HepG2 (cell line): ENCODE measurements around the gene AGBL3. TPM values are rescaled to one million over a fixed set of nuclear protein-coding genes. Genes with fewer than 3 reads are reported as not detected.

ENCODE experiments used
- ARID3A ChIP-seq: IDR thresholded peaks from 2 replicates; pipeline ENCODE4 v1.6.1; 2012; ENCODE audit warnings: low read depth, low read length, improper control_type of control experiment
- BCL6 ChIP-seq: IDR thresholded peaks from 2 replicates; pipeline ENCODE4 v1.6.1; 2016; ENCODE audit warnings: missing genetic modification reagents, missing compliant biosample characterization
- BHLHE40 ChIP-seq: IDR thresholded peaks from 2 replicates; pipeline ENCODE4 v1.6.1; 2011; ENCODE audit warnings: low read length, improper control_type of control experiment
- CBX1 ChIP-seq: IDR thresholded peaks from one replicate; pipeline ENCODE4 v1.6.1; 2016; ENCODE audit warnings: antibody characterized with exemption, low read depth
- CCDC6 ChIP-seq: sonication (generic); formaldehyde crosslinking; IDR thresholded peaks from 2 replicates; pipeline ENCODE4 v1.8.1; 2022; ENCODE audit warnings: mild to moderate bottlenecking, missing genetic modification reagents, moderate library complexity
- CHD4 ChIP-seq: fragments of 200-600 bp; sonication (generic); IDR thresholded peaks from 2 replicates; pipeline ENCODE4 v1.7.0; 2017; ENCODE audit warnings: mild to moderate bottlenecking, low read length, borderline replicate concordance
- DNMT1 ChIP-seq: sonication (generic); formaldehyde crosslinking; IDR thresholded peaks from 2 replicates; pipeline ENCODE4 v1.5.1; 2020; ENCODE audit warnings: mild to moderate bottlenecking, missing genetic modification reagents
- HMGXB3 ChIP-seq: sonication (generic); formaldehyde crosslinking; IDR thresholded peaks from 2 replicates; pipeline ENCODE4 v1.4.0; 2020; ENCODE audit warnings: missing genetic modification reagents, borderline replicate concordance
- MEIS1 ChIP-seq: sonication (generic); formaldehyde crosslinking; IDR thresholded peaks from 2 replicates; pipeline ENCODE4 v1.9.0; 2021; ENCODE audit warnings: mild to moderate bottlenecking, missing genetic modification reagents, moderate library complexity, borderline replicate concordance
- MTA3 ChIP-seq: sonication (generic); formaldehyde crosslinking; IDR thresholded peaks from 2 replicates; pipeline ENCODE4 v1.4.0; 2020; ENCODE audit warnings: missing genetic modification reagents
- RBM39 ChIP-seq: fragments of 200-400 bp; formaldehyde crosslinking; IDR thresholded peaks from one replicate; pipeline ENCODE4 v1.6.1; 2018; ENCODE audit warnings: antibody characterized with exemption, mild to moderate bottlenecking, low read depth, low read length; ENCODE audit not compliant: poor library complexity, severe bottlenecking
- YY1 ChIP-seq: IDR thresholded peaks from 2 replicates; pipeline ENCODE4 v1.6.1; 2011; ENCODE audit warnings: low read length, low read depth, moderate library complexity, mild to moderate bottlenecking; ENCODE audit not compliant: insufficient read depth, insufficient replicate concordance
- ZBTB14 ChIP-seq: sonication (generic); formaldehyde crosslinking; IDR thresholded peaks from 2 replicates; pipeline ENCODE4 v1.4.0; 2020; ENCODE audit warnings: missing genetic modification reagents
- ZNF430 ChIP-seq: sonication (generic); formaldehyde crosslinking; IDR thresholded peaks from 2 replicates; pipeline ENCODE4 v1.9.0; 2021; ENCODE audit warnings: mild to moderate bottlenecking, missing genetic modification reagents
- ZNF7 ChIP-seq: IDR thresholded peaks from 2 replicates; pipeline ENCODE4 v1.6.1; 2016; ENCODE audit warnings: missing biosample characterization, missing genetic modification reagents
- ZNF850 ChIP-seq: sonication (generic); formaldehyde crosslinking; conservative IDR thresholded peaks from 2 replicates; pipeline ENCODE4 v1.9.0; 2021; ENCODE audit warnings: mild to moderate bottlenecking, missing genetic modification reagents
- polyA plus RNA-seq, 8 experiments: library from polyadenylated mRNA; depleted of rRNA in 3 of 8; stranded (reverse) in 7 of 8; unstranded in 1 of 8; fragments of >200 nt; fragmentation: Illumina TruSeq in 4 of 8; extraction: Trizol in 4 of 8; gene quantifications; 2 replicates each; pipeline versions ENCODE4 v1.2.1 to v1.2.3, GENCODE V29; 2011 to 2016; ENCODE audit warnings: low read depth in 4 of 8, missing spikeins in 1 of 8, mixed read lengths in 1 of 8; ENCODE audit not compliant: insufficient read depth in 1 of 8
- total RNA-seq, 5 experiments: library from RNA; depleted of rRNA; stranded (reverse); fragments of >200 nt; fragmentation: Illumina TruSeq; extraction: Trizol; gene quantifications; 2 replicates each; pipeline ENCODE4 v1.2.3, GENCODE V29; 2016; ENCODE audit warnings: low read depth in 1 of 5
- TF ChIP-seq, protein P1 (sequence below): sonication (generic); formaldehyde crosslinking; IDR thresholded peaks from 2 replicates; pipeline ENCODE4 v1.4.0; 2020; ENCODE audit warnings: missing genetic modification reagents

The AGBL3 gene
- total and polyA plus RNA-seq, 2 of the 13 experiments (the other 11 are each of a cell fraction or from before 2014, with no cell fraction given): 2.2 to 7.2 TPM

DNA sequence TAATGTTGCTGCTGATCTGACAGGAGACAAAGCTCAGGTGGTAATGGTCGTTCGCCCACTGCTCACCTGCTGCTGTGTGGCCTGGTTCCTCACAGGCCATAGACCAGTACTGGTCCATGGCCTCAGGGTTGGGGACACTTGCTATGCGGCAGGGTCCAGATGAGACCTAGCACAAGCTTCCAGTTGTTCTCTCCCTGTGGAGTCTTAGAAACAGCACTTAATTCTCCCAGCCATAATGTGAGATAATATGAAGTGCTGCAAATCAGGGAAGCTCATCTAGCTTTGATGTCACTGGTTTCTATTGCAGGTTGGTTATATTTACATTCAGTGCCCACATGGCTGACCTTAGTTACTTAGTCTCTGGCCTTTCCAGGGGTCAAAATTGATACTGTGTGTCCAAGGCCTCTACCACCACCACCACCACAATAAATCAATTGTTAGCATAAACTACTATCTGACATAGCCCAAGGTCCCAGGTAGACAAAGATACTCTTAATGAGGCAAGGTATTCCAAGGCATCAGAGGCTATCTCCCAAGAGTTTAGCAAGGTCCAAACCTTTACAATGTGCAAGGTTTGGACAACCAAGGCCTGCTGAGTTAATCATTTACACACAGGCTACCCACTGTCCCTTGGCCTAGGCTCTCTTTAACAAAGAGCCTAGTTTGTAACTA lies 11.0 kb downstream of the AGBL3 start (continued):
- TF ChIP-seq HMGXB3 (CRISPR knock-in tag) (no peak), MTA3 (CRISPR knock-in tag) (no peak), BHLHE40 (no peak; the same call in 1 of the 2 replicates), CBX1 (no peak), DNMT1 (no peak), ZNF430 (CRISPR knock-in tag) (no peak), ARID3A (peak; percentile 90), CHD4 (no peak), CCDC6 (CRISPR knock-in tag) (peak; percentile 82), ZNF7 (CRISPR knock-in tag) (no peak), BCL6 (CRISPR knock-in tag) (peak; percentile 84), MEIS1 (peak; percentile 69; the same call in 1 of the 2 replicates), YY1 (no peak), ZNF850 (CRISPR knock-in tag) (no peak), ZBTB14 (CRISPR knock-in tag) (no peak), RBM39 (no peak)
- TF ChIP-seq, protein P1, sequence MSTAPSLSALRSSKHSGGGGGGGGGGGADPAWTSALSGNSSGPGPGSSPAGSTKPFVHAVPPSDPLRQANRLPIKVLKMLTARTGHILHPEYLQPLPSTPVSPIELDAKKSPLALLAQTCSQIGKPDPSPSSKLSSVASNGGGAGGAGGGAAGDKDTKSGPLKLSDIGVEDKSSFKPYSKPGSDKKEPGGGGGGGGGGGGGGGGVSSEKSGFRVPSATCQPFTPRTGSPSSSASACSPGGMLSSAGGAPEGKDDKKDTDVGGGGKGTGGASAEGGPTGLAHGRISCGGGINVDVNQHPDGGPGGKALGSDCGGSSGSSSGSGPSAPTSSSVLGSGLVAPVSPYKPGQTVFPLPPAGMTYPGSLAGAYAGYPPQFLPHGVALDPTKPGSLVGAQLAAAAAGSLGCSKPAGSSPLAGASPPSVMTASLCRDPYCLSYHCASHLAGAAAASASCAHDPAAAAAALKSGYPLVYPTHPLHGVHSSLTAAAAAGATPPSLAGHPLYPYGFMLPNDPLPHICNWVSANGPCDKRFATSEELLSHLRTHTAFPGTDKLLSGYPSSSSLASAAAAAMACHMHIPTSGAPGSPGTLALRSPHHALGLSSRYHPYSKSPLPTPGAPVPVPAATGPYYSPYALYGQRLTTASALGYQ (CRISPR knock-in tag): peak; percentile 90
